A673 (cell line): ENCODE results near the gene EPHA5. TPM values are rescaled to one million over a fixed set of nuclear protein-coding genes. Genes with fewer than 3 reads are reported as not detected.

Experiments
- BruUV-seq: library from RNA; stranded (reverse); fragments of 400-500 nt; replicated peaks from 2 replicates; lab custom pipeline; 2021; lab: Mats Ljungman, UMichigan
- CTCF ChIA-PET: fragments of 300-600 bp; sonication (Branson Sonifier 250); formaldehyde crosslinking; loops from one replicate; lab custom pipeline; 2022; ENCODE audit warnings: antibody characterized with exemption; lab: Charles Lee
- POLR2A ChIA-PET: fragments of 300-600 bp; sonication (Branson Sonifier 250); formaldehyde crosslinking; loops from one replicate; lab custom pipeline; 2022; ENCODE audit warnings: antibody characterized with exemption; ENCODE audit not compliant: low non-redundant PET; lab: Charles Lee
- DNase-seq: peaks from one replicate; pipeline ENCODE4 v3.0.0-alpha.2; 2015; ENCODE audit warnings: low spot score
- H3K27ac ChIP-seq: fragments of 200-600 bp; sonication (generic); 2 replicates; pipeline ENCODE4 v1.5.1; 2016; ENCODE audit warnings: mixed run types, low read depth, mild to moderate bottlenecking, mixed read lengths, antibody characterized with exemption, low read length; ENCODE audit not compliant: poor library complexity, severe bottlenecking
- H3K27me3 ChIP-seq: fragments of 200-600 bp; sonication (generic); replicated peaks from 2 replicates; pipeline ENCODE4 v1.6.1; 2017; ENCODE audit warnings: mixed run types, low read depth, mild to moderate bottlenecking, mixed read lengths, antibody characterized with exemption, low read length; ENCODE audit not compliant: insufficient read depth, poor library complexity
- H3K36me3 ChIP-seq: fragments of 200-600 bp; sonication (generic); 2 replicates; pipeline ENCODE4 v1.6.1; 2016; ENCODE audit warnings: mixed run types, mild to moderate bottlenecking, mixed read lengths, antibody characterized with exemption, low read length; ENCODE audit not compliant: insufficient read depth, poor library complexity, severe bottlenecking
- H3K4me1 ChIP-seq: fragments of 200-600 bp; sonication (generic); 2 replicates; pipeline ENCODE4 v1.6.1; 2017; ENCODE audit warnings: mixed run types, mild to moderate bottlenecking, mixed read lengths, antibody characterized with exemption, low read length; ENCODE audit not compliant: insufficient read depth, poor library complexity, severe bottlenecking
- H3K4me3 ChIP-seq: fragments of 200-600 bp; sonication (generic); 2 replicates; pipeline ENCODE4 v1.5.1; 2016; ENCODE audit warnings: low read depth, mixed run types, mild to moderate bottlenecking, mixed read lengths, low read length; ENCODE audit not compliant: poor library complexity, severe bottlenecking
- H3K9me3 ChIP-seq: fragments of 200-600 bp; sonication (generic); 2 replicates; pipeline ENCODE4 v1.6.1; 2016; ENCODE audit warnings: mixed run types, low read depth, mild to moderate bottlenecking, mixed read lengths, antibody characterized with exemption, low read length; ENCODE audit not compliant: poor library complexity, severe bottlenecking
- EZH2 ChIP-seq: fragments of 200-600 bp; sonication (generic); IDR thresholded peaks from 2 replicates; pipeline ENCODE4 v1.6.1; 2017; ENCODE audit warnings: borderline replicate concordance, low read depth, mild to moderate bottlenecking, mixed read lengths, antibody characterized with exemption, low read length; ENCODE audit not compliant: poor library complexity, severe bottlenecking
- intact Hi-C: fragments of 100-400 bp; cut with micrococcal nuclease; formaldehyde crosslinking; loops from one replicate; pipeline ENCODE4 v1.10.0; 2022; ENCODE audit not compliant: unreplicated experiment
- total RNA-seq: library from RNA; stranded (reverse); gene quantifications from 2 replicates; pipeline ENCODE4 v1.2.3, GENCODE V29; 2021
- TF ChIP-seq, protein P1 (sequence below): fragments of 300-800, 200-600 bp; sonication (generic); conservative IDR thresholded peaks from 2 replicates; pipeline ENCODE4 v1.5.1; 2017; ENCODE audit warnings: low read depth, mild to moderate bottlenecking, antibody characterized with exemption, low read length, moderate library complexity, mixed read lengths

EPHA5 gene
- total RNA-seq, 1 experiment from 2014 or later, result 6.0 TPM

DNA sequence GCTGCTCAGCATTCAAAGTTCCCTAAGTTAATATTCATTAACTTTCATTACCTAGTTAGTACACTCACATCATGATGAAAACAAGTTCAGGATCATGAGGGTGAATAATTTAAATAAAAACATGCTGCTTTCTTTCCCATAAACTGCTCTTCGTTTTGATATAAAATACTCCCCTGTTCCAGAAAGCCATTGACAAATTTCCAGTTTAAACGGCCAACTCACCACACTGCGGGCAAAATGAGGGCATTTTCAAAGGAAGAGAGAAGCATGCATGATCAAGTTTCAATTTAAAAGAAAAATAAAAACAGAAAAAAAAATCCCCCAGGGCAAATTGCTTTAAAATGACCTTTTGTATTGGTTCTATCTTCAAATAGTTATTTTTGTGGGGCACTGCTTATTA, 69.6 kb downstream of the EPHA5 start:
- Histone ChIP-seq H3K9me3 (no peaks in the 10 kb centered on the region), H3K36me3 (no peaks in the 10 kb centered on the region), H3K4me3 (no peak overlapping the region), H3K27ac (no peak overlapping the region), H3K4me1 (no peaks in the 10 kb centered on the region), H3K27me3 (no peaks in the 10 kb centered on the region)
- CTCF ChIA-PET, result no interaction called here
- POLR2A ChIA-PET, result no interaction called here
- TF ChIP-seq, protein P1, sequence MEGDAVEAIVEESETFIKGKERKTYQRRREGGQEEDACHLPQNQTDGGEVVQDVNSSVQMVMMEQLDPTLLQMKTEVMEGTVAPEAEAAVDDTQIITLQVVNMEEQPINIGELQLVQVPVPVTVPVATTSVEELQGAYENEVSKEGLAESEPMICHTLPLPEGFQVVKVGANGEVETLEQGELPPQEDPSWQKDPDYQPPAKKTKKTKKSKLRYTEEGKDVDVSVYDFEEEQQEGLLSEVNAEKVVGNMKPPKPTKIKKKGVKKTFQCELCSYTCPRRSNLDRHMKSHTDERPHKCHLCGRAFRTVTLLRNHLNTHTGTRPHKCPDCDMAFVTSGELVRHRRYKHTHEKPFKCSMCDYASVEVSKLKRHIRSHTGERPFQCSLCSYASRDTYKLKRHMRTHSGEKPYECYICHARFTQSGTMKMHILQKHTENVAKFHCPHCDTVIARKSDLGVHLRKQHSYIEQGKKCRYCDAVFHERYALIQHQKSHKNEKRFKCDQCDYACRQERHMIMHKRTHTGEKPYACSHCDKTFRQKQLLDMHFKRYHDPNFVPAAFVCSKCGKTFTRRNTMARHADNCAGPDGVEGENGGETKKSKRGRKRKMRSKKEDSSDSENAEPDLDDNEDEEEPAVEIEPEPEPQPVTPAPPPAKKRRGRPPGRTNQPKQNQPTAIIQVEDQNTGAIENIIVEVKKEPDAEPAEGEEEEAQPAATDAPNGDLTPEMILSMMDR, result no peak
- no peak for TF ChIP-seq EZH2
- intact Hi-C loops, result no loop called here
- DNase-seq, result no peak
- no TSS peak for BruUV-seq

GRCh38 chr4:65599340-65599739, 70.9 kb downstream of the EPHA5 start:
- no TSS peak for BruUV-seq
- Histone ChIP-seq H3K27me3 (no peaks in the 10 kb centered on the region), H3K27ac (no peak overlapping the region), H3K4me3 (no peak overlapping the region), H3K36me3 (no peaks in the 10 kb centered on the region), H3K9me3 (no peaks in the 10 kb centered on the region), H3K4me1 (no peaks in the 10 kb centered on the region)
- POLR2A ChIA-PET, result no interaction called here
- DNase-seq, result no peak
- intact Hi-C loops, result no loop called here
- no peak for TF ChIP-seq EZH2
- CTCF ChIA-PET, result no interaction called here

DNA sequence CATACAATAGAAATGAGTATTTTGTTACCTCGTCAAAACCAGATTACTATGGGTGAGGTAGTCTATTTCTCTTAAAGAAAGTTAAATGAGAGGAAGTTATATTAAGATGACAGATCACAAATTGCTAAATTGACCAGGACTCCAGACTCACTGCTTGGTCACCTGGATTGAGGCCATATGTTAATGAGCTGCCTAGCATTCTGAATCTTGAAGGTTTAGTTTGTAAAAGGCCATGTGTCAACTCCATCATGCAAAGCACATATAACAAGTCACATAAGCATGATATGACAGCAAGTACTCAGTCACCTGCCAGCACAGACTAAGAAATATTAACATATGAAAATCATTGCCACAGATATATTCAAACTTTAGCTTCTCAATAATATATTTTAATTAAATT, 72.6 kb downstream of the EPHA5 start:
- Histone ChIP-seq H3K9me3 (no peaks in the 10 kb centered on the region), H3K4me3 (no peak overlapping the region), H3K4me1 (no peaks in the 10 kb centered on the region), H3K27ac (no peak overlapping the region), H3K36me3 (no peaks in the 10 kb centered on the region), H3K27me3 (no peaks in the 10 kb centered on the region)
- TF ChIP-seq, protein P1, result no peak
- TF ChIP-seq EZH2, result no peak
- intact Hi-C loops, result no loop called here
- POLR2A ChIA-PET, result no interaction called here
- no peak for DNase-seq
- BruUV-seq, result no TSS peak
- CTCF ChIA-PET, result no interaction called here

DNA sequence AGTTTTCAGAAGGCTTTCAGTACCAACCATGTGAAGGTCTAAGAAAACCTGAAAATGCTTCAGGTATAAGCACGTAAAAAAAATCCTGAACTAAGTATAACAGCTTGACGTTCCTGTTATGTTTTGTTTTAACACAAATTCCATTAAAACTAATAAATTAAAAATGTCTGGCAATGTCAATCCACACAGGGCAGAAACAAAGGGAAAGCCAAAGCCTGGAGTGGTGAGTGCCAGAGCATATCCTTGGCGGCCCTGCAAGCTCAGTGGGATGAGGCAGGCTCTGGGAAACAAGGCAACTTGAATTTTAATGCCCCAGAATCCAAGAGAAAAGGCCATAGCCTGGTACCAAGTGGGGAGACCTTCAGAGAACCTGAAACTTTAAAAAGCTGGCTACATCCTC, 78.2 kb downstream of the EPHA5 start:
- BruUV-seq, result no TSS peak
- POLR2A ChIA-PET, result no interaction called here
- no peak overlapping the region for H3K27ac ChIP-seq
- CTCF ChIA-PET, result no interaction called here
- H3K27me3 ChIP-seq, result no peaks in the 10 kb centered on the region
- no peak for DNase-seq
- TF ChIP-seq EZH2, result no peak
- TF ChIP-seq, protein P1, result no peak
- H3K4me1 ChIP-seq, result peaks cover 24% of the 10 kb centered on the region
- H3K9me3 ChIP-seq, result no peaks in the 10 kb centered on the region
- H3K4me3 ChIP-seq, result no peak overlapping the region
- intact Hi-C loops, result no loop called here
- H3K36me3 ChIP-seq, result no peaks in the 10 kb centered on the region
